ENCODE data around the gene SPATA20.

DNA sequence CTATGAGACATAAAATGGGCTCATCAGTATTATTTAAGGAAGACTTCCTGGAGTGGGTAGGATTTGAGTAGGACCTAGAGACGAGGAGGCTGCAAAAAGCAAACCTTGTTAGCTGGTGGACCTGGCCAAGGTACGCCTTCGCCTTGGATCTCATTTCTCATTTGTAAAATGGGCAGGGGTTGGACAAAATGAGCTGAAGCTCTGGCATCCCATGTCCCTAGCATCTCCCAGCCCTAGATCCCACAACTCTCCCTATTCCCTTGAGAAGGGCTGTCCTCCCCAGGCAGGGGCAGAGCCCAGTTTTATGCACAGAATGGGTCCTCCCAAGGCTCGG is 306 bp upstream of the SPATA20 start:
- TF ChIP-seq, protein P1, sequence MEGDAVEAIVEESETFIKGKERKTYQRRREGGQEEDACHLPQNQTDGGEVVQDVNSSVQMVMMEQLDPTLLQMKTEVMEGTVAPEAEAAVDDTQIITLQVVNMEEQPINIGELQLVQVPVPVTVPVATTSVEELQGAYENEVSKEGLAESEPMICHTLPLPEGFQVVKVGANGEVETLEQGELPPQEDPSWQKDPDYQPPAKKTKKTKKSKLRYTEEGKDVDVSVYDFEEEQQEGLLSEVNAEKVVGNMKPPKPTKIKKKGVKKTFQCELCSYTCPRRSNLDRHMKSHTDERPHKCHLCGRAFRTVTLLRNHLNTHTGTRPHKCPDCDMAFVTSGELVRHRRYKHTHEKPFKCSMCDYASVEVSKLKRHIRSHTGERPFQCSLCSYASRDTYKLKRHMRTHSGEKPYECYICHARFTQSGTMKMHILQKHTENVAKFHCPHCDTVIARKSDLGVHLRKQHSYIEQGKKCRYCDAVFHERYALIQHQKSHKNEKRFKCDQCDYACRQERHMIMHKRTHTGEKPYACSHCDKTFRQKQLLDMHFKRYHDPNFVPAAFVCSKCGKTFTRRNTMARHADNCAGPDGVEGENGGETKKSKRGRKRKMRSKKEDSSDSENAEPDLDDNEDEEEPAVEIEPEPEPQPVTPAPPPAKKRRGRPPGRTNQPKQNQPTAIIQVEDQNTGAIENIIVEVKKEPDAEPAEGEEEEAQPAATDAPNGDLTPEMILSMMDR (IDR thresholded peaks at IDR 0.05): no peak
- TF ChIP-seq POLR2A (IDR thresholded peaks at IDR 0.05): no peak
- no peak for TF ChIP-seq EP300 (IDR thresholded peaks at IDR 0.05; ENCODE audit: low read depth)
